ENCODE results near the gene PLXNB1. TPM values are rescaled to one million over a fixed set of nuclear protein-coding genes. Genes with fewer than 3 reads are reported as not detected.

The PLXNB1 gene
- total and polyA plus RNA-seq, 2 of the 13 experiments (the other 11 are each of a cell fraction or from before 2014, with no cell fraction given) = 86.0 to 143 TPM

DNA sequence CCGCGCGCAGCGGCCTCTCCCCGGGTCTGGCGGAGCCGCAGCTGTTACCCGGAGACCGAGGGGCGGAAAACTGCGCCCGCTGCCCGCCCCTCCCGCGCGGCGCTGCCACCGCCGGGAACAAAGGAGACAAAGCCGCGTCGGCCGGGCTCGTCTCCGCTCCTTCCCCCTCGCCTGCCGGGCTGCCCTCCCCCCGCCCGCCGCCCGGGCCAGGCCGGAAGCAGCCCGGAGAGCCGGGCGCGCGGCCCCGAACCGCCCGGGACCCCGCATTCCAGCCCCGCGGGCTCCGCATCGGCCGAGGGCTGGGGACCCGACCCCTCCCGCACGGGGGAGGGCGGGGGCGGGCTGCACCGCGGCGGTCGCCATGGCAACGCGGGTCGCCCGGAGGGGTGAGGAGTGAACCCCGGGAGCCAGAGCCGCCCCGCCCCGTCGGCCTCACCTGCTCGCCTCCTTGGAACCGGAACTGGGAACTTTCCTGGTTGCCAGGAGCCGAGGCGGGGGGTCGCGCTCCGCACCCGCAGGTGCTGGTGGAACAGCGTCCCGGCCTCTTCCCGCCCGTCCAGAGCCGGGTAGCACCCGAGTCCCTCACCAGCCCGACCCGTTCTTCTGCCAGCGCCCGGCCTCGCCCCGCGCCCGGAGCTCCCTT lies 448 bp downstream of the PLXNB1 start (continued):
- TF ChIP-seq PAF1 (CRISPR knock-in tag; IDR thresholded peaks at IDR 0.05) (no peak), CBX1 (IDR thresholded peaks at IDR 0.05; ENCODE audit: low read depth) (no peak), ZNF512 (CRISPR knock-in tag; IDR thresholded peaks at IDR 0.05) (no peak), HNRNPK (IDR thresholded peaks at IDR 0.05; ENCODE audit: low read depth, low read length, poor library complexity, severe bottlenecking) (peak; percentile 81), ZFP36L1 (CRISPR knock-in tag; IDR thresholded peaks at IDR 0.05) (0 out of 2 replicates have a peak, but pooled peaks have one; percentile 5), ONECUT2 (CRISPR knock-in tag; IDR thresholded peaks at IDR 0.05) (no peak)
- TF ChIP-seq, protein P1, sequence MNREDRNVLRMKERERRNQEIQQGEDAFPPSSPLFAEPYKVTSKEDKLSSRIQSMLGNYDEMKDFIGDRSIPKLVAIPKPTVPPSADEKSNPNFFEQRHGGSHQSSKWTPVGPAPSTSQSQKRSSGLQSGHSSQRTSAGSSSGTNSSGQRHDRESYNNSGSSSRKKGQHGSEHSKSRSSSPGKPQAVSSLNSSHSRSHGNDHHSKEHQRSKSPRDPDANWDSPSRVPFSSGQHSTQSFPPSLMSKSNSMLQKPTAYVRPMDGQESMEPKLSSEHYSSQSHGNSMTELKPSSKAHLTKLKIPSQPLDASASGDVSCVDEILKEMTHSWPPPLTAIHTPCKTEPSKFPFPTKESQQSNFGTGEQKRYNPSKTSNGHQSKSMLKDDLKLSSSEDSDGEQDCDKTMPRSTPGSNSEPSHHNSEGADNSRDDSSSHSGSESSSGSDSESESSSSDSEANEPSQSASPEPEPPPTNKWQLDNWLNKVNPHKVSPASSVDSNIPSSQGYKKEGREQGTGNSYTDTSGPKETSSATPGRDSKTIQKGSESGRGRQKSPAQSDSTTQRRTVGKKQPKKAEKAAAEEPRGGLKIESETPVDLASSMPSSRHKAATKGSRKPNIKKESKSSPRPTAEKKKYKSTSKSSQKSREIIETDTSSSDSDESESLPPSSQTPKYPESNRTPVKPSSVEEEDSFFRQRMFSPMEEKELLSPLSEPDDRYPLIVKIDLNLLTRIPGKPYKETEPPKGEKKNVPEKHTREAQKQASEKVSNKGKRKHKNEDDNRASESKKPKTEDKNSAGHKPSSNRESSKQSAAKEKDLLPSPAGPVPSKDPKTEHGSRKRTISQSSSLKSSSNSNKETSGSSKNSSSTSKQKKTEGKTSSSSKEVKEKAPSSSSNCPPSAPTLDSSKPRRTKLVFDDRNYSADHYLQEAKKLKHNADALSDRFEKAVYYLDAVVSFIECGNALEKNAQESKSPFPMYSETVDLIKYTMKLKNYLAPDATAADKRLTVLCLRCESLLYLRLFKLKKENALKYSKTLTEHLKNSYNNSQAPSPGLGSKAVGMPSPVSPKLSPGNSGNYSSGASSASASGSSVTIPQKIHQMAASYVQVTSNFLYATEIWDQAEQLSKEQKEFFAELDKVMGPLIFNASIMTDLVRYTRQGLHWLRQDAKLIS (CRISPR knock-in tag; IDR thresholded peaks at IDR 0.05) = no peak
- TF ChIP-seq, protein P2, sequence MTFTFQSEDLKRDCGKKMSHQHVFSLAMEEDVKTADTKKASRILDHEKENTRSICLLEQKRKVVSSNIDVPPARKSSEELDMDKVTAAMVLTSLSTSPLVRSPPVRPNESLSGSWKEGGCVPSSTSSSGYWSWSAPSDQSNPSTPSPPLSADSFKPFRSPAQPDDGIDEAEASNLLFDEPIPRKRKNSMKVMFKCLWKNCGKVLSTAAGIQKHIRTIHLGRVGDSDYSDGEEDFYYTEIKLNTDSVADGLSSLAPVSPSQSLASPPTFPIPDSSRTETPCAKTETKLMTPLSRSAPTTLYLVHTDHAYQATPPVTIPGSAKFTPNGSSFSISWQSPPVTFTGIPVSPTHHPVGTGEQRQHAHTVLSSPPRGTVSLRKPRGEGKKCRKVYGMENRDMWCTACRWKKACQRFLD (CRISPR knock-in tag; IDR thresholded peaks at IDR 0.05; ENCODE audit: borderline replicate concordance) = 0 out of 2 replicates have a peak, but pooled peaks have one; percentile 33

Data from HepG2 (cell line).